GM18520 (cell line): Measurements from ENCODE around the gene RIMBP2.
"Not testable (repeated sequence)": the region's sequence is repeated elsewhere in the genome, so short reads cannot be mapped to it uniquely, and the experiment has no call there.

Experiments used
- ATAC-seq: cut with Tn5 transposase; IDR thresholded peaks from one replicate; pipeline ENCODE4 v1.9.1; 2021; ENCODE audit not compliant: unreplicated experiment

The RIMBP2 gene

GRCh38 chr12:130715998-130716968, at the start of gene RIMBP2:
TSS of gene RIMBP2 (minus strand) at chr12:130716299. CDS start at chr12:130479013, 237,286 bp downstream.
- no peak for ATAC-seq

- no peak for ATAC-seq
Observed at GRCh38 chr12:130765186-130765659, 49.1 kb upstream of the RIMBP2 start.

GRCh38 chr12:130764475-130765185, 48.5 kb upstream of the RIMBP2 start:
- ATAC-seq: no peak

GRCh38 chr12:130764073-130764472, 48.0 kb upstream of the RIMBP2 start:
- ATAC-seq: no peak

- ATAC-seq: no peak
Observed at GRCh38 chr12:130762319-130762675, 46.2 kb upstream of the RIMBP2 start.

GRCh38 chr12:130761537-130762318, 45.6 kb upstream of the RIMBP2 start:
- ATAC-seq: no peak

- no peak for ATAC-seq
Observed at GRCh38 chr12:130754234-130754901, 38.3 kb upstream of the RIMBP2 start.

- no peak for ATAC-seq
Observed at GRCh38 chr12:130752692-130753230, 36.7 kb upstream of the RIMBP2 start.

GRCh38 chr12:130752037-130752436, 35.9 kb upstream of the RIMBP2 start:
- ATAC-seq: not testable (repeated sequence)

- ATAC-seq: no peak
Observed at GRCh38 chr12:130748786-130749185, 32.7 kb upstream of the RIMBP2 start.

GRCh38 chr12:130747867-130748740, 32.0 kb upstream of the RIMBP2 start:
- no peak for ATAC-seq

GRCh38 chr12:130746546-130746945, 30.4 kb upstream of the RIMBP2 start:
- no peak for ATAC-seq

- ATAC-seq: no peak
Observed at GRCh38 chr12:130745921-130746320, 29.8 kb upstream of the RIMBP2 start.

- ATAC-seq: no peak
Observed at GRCh38 chr12:130744274-130744673, 28.2 kb upstream of the RIMBP2 start.

GRCh38 chr12:130743606-130744005, 27.5 kb upstream of the RIMBP2 start:
- ATAC-seq: no peak

GRCh38 chr12:130743176-130743575, 27.1 kb upstream of the RIMBP2 start:
- ATAC-seq: no peak

GRCh38 chr12:130742716-130743115, 26.6 kb upstream of the RIMBP2 start:
- no peak for ATAC-seq

GRCh38 chr12:130742112-130742511, 26.0 kb upstream of the RIMBP2 start:
- ATAC-seq: no peak

GRCh38 chr12:130739571-130739970, 23.5 kb upstream of the RIMBP2 start:
- ATAC-seq: no peak
